Measurements from ENCODE around the gene PHYKPL. TPM values are rescaled to one million over a fixed set of nuclear protein-coding genes. Genes with fewer than 3 reads are reported as not detected.

The PHYKPL gene
- total RNA-seq, 1 experiment from 2014 or later, result 48.8 TPM

GRCh38 chr5:178223828-178224335 lies 8.7 kb downstream of the PHYKPL start:
- no CpG with 5 or more reads among the region's 13 CpGs for WGBS (ENCODE audit: extremely low coverage, insufficient read length, low lambda C conversion rate)
- Mint-ChIP-seq H3K9me3 (no peaks in the 10 kb centered on the region; a peak in 1 of 5 replicates), H3K4me1 (peaks cover 17% of the 10 kb centered on the region in 2 experiments), H3K27ac (peak overlapping the region; percentile 60 to 84 (median 64); a peak in 5 of 7 replicates), H3K4me3 (no peak overlapping the region), H3K27me3 (ENCODE audit: low read depth) (no peaks in the 10 kb centered on the region), H3K36me3 (ENCODE audit: insufficient read depth in 1 of 3, low read depth in 3 of 3) (peaks cover 42 to 78% (median 59%) of the 10 kb centered on the region in 3 experiments; a peak in 6 of 7 replicates)
- Histone ChIP-seq H3K4ac (ENCODE audit: low read depth, low read length) (no peak overlapping the region), H2AK5ac (ENCODE audit: insufficient read length, low read length) (no peak overlapping the region), H2BK12ac (ENCODE audit: insufficient read length, low read depth, low read length) (no peak overlapping the region), H4K91ac (ENCODE audit: insufficient read length, low read depth, low read length) (no peak overlapping the region), H3K79me1 (ENCODE audit: insufficient read depth, low read depth, low read length, poor library complexity, severe bottlenecking) (no peaks in the 10 kb centered on the region), H3K79me2 (ENCODE audit: insufficient read depth, low read length) (no peaks in the 10 kb centered on the region), H2AFZ (ENCODE audit: low read length) (no peak overlapping the region), H3K23ac (ENCODE audit: insufficient read length, low read depth, low read length) (no peak overlapping the region), H3K56ac (ENCODE audit: insufficient read length, low read depth, low read length) (no peak overlapping the region), H4K5ac (ENCODE audit: insufficient read length, low read depth, low read length) (no peak overlapping the region), H3T11ph (ENCODE audit: low read length) (no peak overlapping the region), H3K4me2 (ENCODE audit: insufficient read depth, insufficient read length, low read length) (no peak overlapping the region), H3K4me1 (ENCODE audit: insufficient read depth, low read length) (peaks cover 2% of the 10 kb centered on the region; the same call in 1 of the 2 replicates), H3K23me2 (ENCODE audit: insufficient read length, low read depth, low read length, poor library complexity, severe bottlenecking) (no peaks in the 10 kb centered on the region), H3K14ac (ENCODE audit: insufficient read depth, low read length) (no peak overlapping the region), H3K9me3 (ENCODE audit: control insufficient read depth, low read depth, low read length) (no peaks in the 10 kb centered on the region), H2BK5ac (ENCODE audit: insufficient read length, low read length) (no peak overlapping the region), H3K18ac (ENCODE audit: insufficient read length, low read depth, low read length) (no peak overlapping the region), H2BK15ac (ENCODE audit: low read depth, low read length) (no peak overlapping the region), H3K27ac (ENCODE audit: insufficient read length, low read depth, low read length) (no peak overlapping the region), H3K27me3 (ENCODE audit: insufficient read depth, low read length) (no peaks in the 10 kb centered on the region), H2BK120ac (ENCODE audit: low read depth, low read length, poor library complexity, severe bottlenecking) (no peak overlapping the region), H2BK20ac (ENCODE audit: low read depth, low read length, poor library complexity, severe bottlenecking) (no peak overlapping the region), H4K8ac (replicated peaks; ENCODE audit: insufficient read length, low read depth, low read length) (no peak overlapping the region), H4K20me1 (ENCODE audit: control insufficient read depth, insufficient read depth, insufficient read length) (peaks cover 3% of the 10 kb centered on the region), H3K9ac (ENCODE audit: extremely low read depth, insufficient read length, low read length) (no peak overlapping the region)
- DNase-seq, result peak; percentile 84
- TF ChIP-seq CTCF (conservative IDR thresholded peaks at IDR 0.05), result no peak
